AG04449 (cell line): ENCODE data around the gene DIRAS1.
"Not testable (repeated sequence)": the region's sequence is repeated elsewhere in the genome, so short reads cannot be mapped to it uniquely, and the experiment has no call there.

ENCODE experiments used
- CTCF ChIA-PET: fragments of 350-600 bp; formaldehyde crosslinking; extraction: SDS; loops from one replicate; lab custom pipeline; 2021; ENCODE audit warnings: antibody characterized with exemption; lab: Yijun Ruan, JAX
- POLR2A ChIA-PET: fragments of 400-600, 350-600 bp; formaldehyde crosslinking; extraction: SDS; loops from one replicate; lab custom pipeline; 2020; ENCODE audit warnings: antibody characterized with exemption, inconsistent platforms; lab: Yijun Ruan, JAX
- DNase-seq: peaks from one replicate; pipeline ENCODE4 v3.0.0-alpha.2; 2010; ENCODE audit warnings: low read depth, low spot score
- H3K4me3 ChIP-seq: 2 replicates; pipeline ENCODE4 v1.5.1; 2011; ENCODE audit warnings: low read depth, mild to moderate bottlenecking, control low read depth, low read length
- TF ChIP-seq, protein P1 (sequence below): IDR thresholded peaks from one replicate; pipeline ENCODE4 v1.5.1; 2011; ENCODE audit warnings: mild to moderate bottlenecking, moderate library complexity, low read length, control low read depth, inconsistent platforms; ENCODE audit not compliant: insufficient read depth; ENCODE audit errors: missing control alignments

The DIRAS1 gene

DNA sequence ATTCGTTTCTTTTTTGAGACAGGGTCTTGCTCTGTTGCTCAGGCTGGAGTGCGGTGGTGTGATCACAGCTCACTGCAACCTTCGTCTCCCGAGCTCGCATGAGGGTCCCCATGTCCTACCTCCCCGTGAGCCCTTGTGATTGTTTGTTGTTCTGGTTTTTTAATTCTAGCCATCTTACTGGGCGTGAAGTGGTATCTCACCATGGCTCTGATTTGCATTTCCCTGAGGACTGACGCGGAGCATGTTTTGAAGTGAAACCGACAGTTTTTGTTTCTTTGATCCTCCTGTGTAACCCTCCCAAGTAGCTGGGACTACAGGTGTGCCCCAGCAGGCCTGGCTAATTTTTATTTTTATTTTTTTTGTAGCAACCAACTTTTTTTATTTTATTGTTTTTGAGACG is 40.4 kb downstream of the DIRAS1 start:
- TF ChIP-seq, protein P1, sequence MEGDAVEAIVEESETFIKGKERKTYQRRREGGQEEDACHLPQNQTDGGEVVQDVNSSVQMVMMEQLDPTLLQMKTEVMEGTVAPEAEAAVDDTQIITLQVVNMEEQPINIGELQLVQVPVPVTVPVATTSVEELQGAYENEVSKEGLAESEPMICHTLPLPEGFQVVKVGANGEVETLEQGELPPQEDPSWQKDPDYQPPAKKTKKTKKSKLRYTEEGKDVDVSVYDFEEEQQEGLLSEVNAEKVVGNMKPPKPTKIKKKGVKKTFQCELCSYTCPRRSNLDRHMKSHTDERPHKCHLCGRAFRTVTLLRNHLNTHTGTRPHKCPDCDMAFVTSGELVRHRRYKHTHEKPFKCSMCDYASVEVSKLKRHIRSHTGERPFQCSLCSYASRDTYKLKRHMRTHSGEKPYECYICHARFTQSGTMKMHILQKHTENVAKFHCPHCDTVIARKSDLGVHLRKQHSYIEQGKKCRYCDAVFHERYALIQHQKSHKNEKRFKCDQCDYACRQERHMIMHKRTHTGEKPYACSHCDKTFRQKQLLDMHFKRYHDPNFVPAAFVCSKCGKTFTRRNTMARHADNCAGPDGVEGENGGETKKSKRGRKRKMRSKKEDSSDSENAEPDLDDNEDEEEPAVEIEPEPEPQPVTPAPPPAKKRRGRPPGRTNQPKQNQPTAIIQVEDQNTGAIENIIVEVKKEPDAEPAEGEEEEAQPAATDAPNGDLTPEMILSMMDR = no peak
- DNase-seq = no peak
- H3K4me3 ChIP-seq = no peak overlapping the region
- CTCF ChIA-PET = interaction anchor here (2.1 kb wide), 1 partner anchor 10 kb away, joined by 5 read pairs; no protein-coding TSS in a partner anchor
- POLR2A ChIA-PET = no interaction called here

- POLR2A ChIA-PET = no interaction called here
- DNase-seq = no peak
- CTCF ChIA-PET = interaction anchor here (0.9 to 2.7 kb wide), 2 partner anchors 31 to 42 kb away, joined by 3 to 7 read pairs; no protein-coding TSS in a partner anchor
- TF ChIP-seq, protein P1 = no peak
- H3K4me3 ChIP-seq = no peak overlapping the region
These were observed 41.7 kb downstream of the DIRAS1 start for GRCh38 chr19:2679439-2679838.

GRCh38 chr19:2678948-2679347 is 42.2 kb downstream of the DIRAS1 start:
- CTCF ChIA-PET = interaction anchor here (0.9 to 2.7 kb wide), 2 partner anchors 31 to 42 kb away, joined by 3 to 7 read pairs; no protein-coding TSS in a partner anchor
- H3K4me3 ChIP-seq, POLR2A ChIA-PET, DNase-seq: not testable (repeated sequence)

- H3K4me3 ChIP-seq = no peak overlapping the region
- ChIA-PET POLR2A (no interaction called here), CTCF (interaction anchor here (2.7 kb wide), 1 partner anchor 30 kb away, joined by 7 read pairs; no protein-coding TSS in a partner anchor)
- TF ChIP-seq, protein P1 = no peak
- no peak for DNase-seq
These were observed 43.0 kb downstream of the DIRAS1 start for GRCh38 chr19:2678044-2678671.

DNA sequence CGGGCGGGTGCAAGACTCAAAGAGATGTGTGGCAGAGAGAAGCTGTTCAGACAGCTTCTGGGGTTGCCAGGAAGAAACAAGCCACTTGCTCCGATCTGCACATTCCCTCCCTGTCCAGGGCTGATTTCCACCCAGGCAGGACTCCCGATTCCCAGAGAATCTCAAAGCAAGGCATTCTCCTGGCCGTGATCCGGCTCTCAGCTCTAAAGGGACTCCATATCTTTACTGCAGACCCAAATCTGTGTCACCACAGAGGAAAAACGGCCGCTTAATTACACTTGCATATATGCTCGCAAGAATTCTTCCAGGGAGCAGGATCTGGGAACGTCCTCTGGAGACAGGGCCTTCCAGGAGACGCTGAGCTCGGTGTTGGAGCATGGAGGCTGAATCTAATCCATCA is 44.3 kb downstream of the DIRAS1 start:
- POLR2A ChIA-PET = no interaction called here
- CTCF ChIA-PET = interaction anchor here (1.5 kb wide), 1 partner anchor 28 kb away, joined by 5 read pairs; no protein-coding TSS in a partner anchor
- TF ChIP-seq, protein P1 = no peak
- no peak for DNase-seq
- no peak overlapping the region for H3K4me3 ChIP-seq

DNA sequence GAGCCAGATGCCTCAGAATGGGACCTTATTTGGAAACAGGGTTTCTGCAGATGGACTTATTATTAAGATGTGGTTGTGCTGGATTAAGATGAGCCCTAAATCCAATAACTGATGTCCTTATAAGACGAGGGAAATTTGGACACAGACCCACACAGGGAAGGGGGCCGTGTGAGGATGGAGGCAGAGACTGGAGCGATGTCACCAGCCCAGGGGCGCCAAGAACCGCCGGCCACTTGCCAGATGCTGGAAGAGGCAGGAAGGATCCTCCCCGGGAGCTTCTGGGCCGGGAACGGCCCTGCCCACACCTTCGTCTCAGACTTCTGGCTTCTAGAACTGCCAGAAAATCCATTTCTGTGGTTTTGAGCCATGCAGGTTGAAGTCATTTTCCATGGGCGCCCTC is 45.3 kb downstream of the DIRAS1 start:
- H3K4me3 ChIP-seq = no peak overlapping the region
- ChIA-PET POLR2A (no interaction called here), CTCF (interaction anchor here (1.5 kb wide), 1 partner anchor 27 kb away, joined by 5 read pairs; no protein-coding TSS in a partner anchor)
- TF ChIP-seq, protein P1 = no peak
- DNase-seq = no peak

DNA sequence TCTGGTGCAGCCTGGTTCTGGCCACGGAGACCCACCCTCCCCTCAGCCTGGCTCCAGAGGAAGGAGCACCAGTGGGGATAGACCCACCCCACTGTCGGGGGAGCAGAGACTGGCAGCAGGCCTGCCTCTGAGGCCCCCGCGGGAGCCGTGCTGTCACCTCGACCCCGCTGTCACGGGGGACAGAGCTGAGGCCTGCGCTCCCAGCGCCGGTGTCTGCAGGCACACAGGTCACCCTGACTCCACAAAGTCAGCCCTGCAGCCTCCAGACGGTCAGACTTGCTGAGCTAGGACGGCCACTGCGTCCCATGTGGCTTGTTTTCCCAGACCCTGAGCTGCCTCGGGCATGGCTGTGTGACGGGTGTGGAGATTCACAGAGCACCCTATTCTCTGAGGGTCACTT is 51.0 kb downstream of the DIRAS1 start:
- no peak for DNase-seq
- TF ChIP-seq, protein P1 = no peak
- ChIA-PET CTCF (interaction anchor here (1.0 to 1.6 kb wide), 2 partner anchors 11 to 22 kb away, joined by 5 read pairs; no protein-coding TSS in a partner anchor), POLR2A (no interaction called here)
- no peak overlapping the region for H3K4me3 ChIP-seq
